ENCODE data around the gene DCC.

GRCh38 chr18:52567360-52567759 lies 227.4 kb downstream of the DCC start:
- TF ChIP-seq HLTF (IDR thresholded peaks at IDR 0.05) (no peak), NR1H2 (CRISPR knock-in tag; IDR thresholded peaks at IDR 0.05) (no peak), GTF2A2 (tag; IDR thresholded peaks at IDR 0.05) (no peak), CBFB (CRISPR knock-in tag; IDR thresholded peaks at IDR 0.05) (no peak), POLR2AphosphoS5 (IDR thresholded peaks at IDR 0.05; ENCODE audit: control insufficient read depth, insufficient read depth, low read depth, low read length) (no peak), ZNF77 (CRISPR knock-in tag; IDR thresholded peaks at IDR 0.05) (no peak), EP300 (IDR thresholded peaks at IDR 0.05; ENCODE audit: low read length) (no peak), ZNF263 (CRISPR knock-in tag; IDR thresholded peaks at IDR 0.05; ENCODE audit: borderline replicate concordance) (no peak), CBX3 (IDR thresholded peaks at IDR 0.05; ENCODE audit: borderline replicate concordance in 1 of 2, low read length in 2 of 2) (no peak), HNRNPLL (IDR thresholded peaks at IDR 0.05; ENCODE audit: low read depth, low read length, poor library complexity, severe bottlenecking) (no peak), MYNN (IDR thresholded peaks at IDR 0.05) (no peak), MYNN (CRISPR knock-in tag; IDR thresholded peaks at IDR 0.05) (no peak), HDAC6 (IDR thresholded peaks at IDR 0.05; ENCODE audit: low read depth, low read length) (no peak), SRSF9 (IDR thresholded peaks at IDR 0.05; ENCODE audit: borderline replicate concordance, low read depth, low read length) (no peak), NR4A1 (CRISPR knock-in tag; IDR thresholded peaks at IDR 0.05) (no peak), NR4A1 (tag; IDR thresholded peaks at IDR 0.05) (no peak)

Data from K562 (cell line).